GM19324 (cell line): ENCODE data around the gene MPC2.

Experiments used
- ATAC-seq: cut with Tn5 transposase; IDR thresholded peaks from one replicate; pipeline ENCODE4 v1.9.1; 2021; ENCODE audit warnings: mild to moderate bottlenecking, moderate library complexity; ENCODE audit not compliant: unreplicated experiment, low FRiP score

MPC2 gene

GRCh38 chr1:167936930-167937708 is at the start of gene MPC2:
MPC2 (minus strand) TSS chr1:167937072; CDS start chr1:167935841, 1,231 bp downstream.
- ATAC-seq = peak; percentile 8

GRCh38 chr1:167984886-167985489 is 48.1 kb upstream of the MPC2 start:
- no peak for ATAC-seq

- ATAC-seq = no peak
These were observed 47.0 kb upstream of the MPC2 start for GRCh38 chr1:167983797-167984420.

- ATAC-seq = no peak
These were observed 45.1 kb upstream of the MPC2 start for GRCh38 chr1:167981933-167982332.

- no peak for ATAC-seq
These were observed 40.4 kb upstream of the MPC2 start for GRCh38 chr1:167977245-167977644.

- ATAC-seq = no peak
These were observed 37.8 kb upstream of the MPC2 start for GRCh38 chr1:167974698-167975097.

GRCh38 chr1:167973832-167974231 is 37.0 kb upstream of the MPC2 start:
- ATAC-seq = no peak

GRCh38 chr1:167968569-167968968 is 31.7 kb upstream of the MPC2 start:
- ATAC-seq = no peak

GRCh38 chr1:167966050-167966449 is 29.2 kb upstream of the MPC2 start:
- no peak for ATAC-seq

GRCh38 chr1:167964646-167965045 is 27.8 kb upstream of the MPC2 start:
- ATAC-seq = no peak

GRCh38 chr1:167957710-167958109 is 20.8 kb upstream of the MPC2 start:
- ATAC-seq = no peak

GRCh38 chr1:167955915-167956314 is 19.0 kb upstream of the MPC2 start:
- ATAC-seq = no peak

- ATAC-seq = no peak
These were observed 13.7 kb upstream of the MPC2 start for GRCh38 chr1:167950569-167950968.

- no peak for ATAC-seq
These were observed 12.9 kb upstream of the MPC2 start for GRCh38 chr1:167949785-167950184.

- ATAC-seq = no peak
These were observed 10.9 kb upstream of the MPC2 start for GRCh38 chr1:167947733-167948132.

- no peak for ATAC-seq
These were observed 6.7 kb upstream of the MPC2 start for GRCh38 chr1:167943541-167943940.

GRCh38 chr1:167940264-167940663 is 3.4 kb upstream of the MPC2 start:
- no peak for ATAC-seq

- no peak for ATAC-seq
These were observed 1.3 kb upstream of the MPC2 start for GRCh38 chr1:167938080-167938636.

GRCh38 chr1:167937709-167938010 is 788 bp upstream of the MPC2 start:
- no peak for ATAC-seq

- ATAC-seq = peak; percentile 88
These were observed 573 bp downstream of the MPC2 start, which contains the start of gene DCAF6 for GRCh38 chr1:167936068-167936929. DCAF6 (plus strand) TSS chr1:167936683; CDS start chr1:167936912, 229 bp downstream.
